Measurements from ENCODE around the gene HOXC11. TPM values are rescaled to one million over a fixed set of nuclear protein-coding genes. Genes with fewer than 3 reads are reported as not detected.

Gene HOXC11
- total and polyA plus RNA-seq, 10 of the 15 experiments (the other 5 are each of a cell fraction or from before 2014, with no cell fraction given): not detected

DNA sequence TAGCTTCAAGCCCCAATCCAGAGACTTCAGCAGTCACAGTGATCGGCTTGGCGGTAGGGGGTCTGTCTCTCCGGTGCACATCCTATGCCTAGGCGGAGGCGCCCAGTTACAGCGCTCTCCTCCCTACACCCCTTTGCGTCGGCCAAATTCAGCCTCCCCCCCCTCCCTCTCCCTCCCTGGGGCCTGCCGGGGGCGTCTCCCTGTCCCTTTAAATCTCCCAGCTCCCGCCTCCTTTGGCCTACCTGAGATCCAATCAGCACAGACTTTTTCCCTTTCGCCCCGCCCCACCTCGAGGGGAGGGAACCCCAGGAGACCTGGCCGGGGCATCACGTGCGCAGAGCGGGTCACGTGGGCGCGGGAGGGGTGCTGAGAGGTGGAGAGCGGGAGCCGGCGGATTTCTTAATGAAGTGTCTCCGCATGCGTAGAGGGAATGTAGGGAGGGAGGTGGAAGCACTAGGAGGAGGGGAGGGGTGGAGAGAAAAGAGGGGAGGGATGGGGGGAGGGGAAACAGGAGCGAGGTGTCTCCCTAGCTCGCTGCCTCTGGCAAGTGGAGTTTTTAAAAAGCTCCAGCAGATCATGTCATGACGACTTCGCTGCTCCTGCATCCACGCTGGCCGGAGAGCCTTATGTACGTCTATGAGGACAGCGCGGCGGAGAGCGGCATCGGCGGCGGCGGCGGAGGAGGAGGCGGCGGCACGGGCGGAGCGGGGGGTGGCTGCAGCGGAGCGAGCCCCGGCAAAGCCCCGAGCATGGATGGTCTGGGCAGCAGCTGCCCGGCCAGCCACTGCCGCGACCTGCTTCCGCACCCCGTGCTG is 34.4 kb upstream of the HOXC11 start, which contains the start of gene HOXC13 (continued):
- TF ChIP-seq, protein P1, sequence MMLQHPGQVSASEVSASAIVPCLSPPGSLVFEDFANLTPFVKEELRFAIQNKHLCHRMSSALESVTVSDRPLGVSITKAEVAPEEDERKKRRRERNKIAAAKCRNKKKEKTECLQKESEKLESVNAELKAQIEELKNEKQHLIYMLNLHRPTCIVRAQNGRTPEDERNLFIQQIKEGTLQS (IDR thresholded peaks at IDR 0.05; ENCODE audit: borderline replicate concordance, extremely low read depth, low read depth, low read length): peak; percentile 76; the same call in 1 of the 2 replicates

DNA sequence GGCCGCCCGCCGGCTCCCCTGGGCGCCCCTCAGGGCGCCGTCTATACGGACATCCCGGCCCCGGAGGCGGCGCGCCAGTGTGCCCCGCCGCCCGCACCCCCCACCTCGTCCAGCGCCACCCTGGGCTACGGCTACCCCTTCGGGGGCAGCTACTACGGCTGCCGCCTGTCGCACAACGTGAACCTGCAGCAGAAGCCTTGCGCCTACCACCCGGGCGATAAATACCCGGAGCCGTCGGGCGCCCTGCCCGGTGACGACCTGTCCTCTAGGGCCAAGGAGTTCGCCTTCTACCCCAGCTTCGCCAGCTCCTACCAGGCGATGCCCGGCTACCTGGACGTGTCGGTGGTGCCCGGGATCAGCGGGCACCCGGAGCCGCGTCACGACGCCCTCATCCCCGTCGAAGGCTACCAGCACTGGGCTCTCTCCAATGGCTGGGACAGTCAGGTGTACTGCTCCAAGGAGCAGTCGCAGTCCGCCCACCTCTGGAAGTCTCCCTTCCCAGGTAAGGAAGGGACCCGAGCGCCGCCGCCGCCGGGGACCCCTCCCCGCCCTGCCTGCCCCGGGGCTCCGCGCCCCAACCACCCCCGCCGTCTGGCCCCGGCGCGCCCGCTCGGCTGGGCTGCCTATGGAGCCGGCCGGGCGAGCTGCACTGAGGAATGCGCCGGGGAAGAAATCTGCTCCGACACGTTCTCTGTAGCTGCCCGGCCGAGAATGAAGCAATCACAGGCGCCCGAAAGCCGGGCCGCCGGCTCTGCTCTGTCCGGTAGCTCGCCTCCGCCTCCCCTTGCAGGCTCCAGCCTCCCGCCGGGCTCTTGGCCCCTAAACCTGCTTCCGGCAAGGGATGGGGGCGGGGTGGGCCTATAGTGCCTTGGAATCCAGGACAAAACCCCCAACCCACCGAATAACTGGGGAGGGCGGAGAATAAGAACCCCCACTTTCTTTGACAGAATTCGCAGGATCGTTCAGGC is 33.5 kb upstream of the HOXC11 start:
- ChIA-PET POLR2A (no interaction called here), RAD21 (ENCODE audit: unreplicated experiment) (no interaction called here)

More for the DNA sequence above, 33.5 kb upstream of the HOXC11 start:
- H3K9ac ChIP-seq (ENCODE audit: control insufficient read depth, insufficient read depth, low read length): no peak overlapping the region
- H4K20me1 ChIP-seq (ENCODE audit: control insufficient read depth, insufficient read depth): no peaks in the 10 kb centered on the region
- no peaks in the 10 kb centered on the region; the same call in 1 of the 3 replicates for H3K9me3 ChIP-seq (replicated peaks; ENCODE audit: control insufficient read depth, insufficient read depth, low read length)
- ATAC-seq (no peak), FAIRE-seq (no peak), DNase-seq (ENCODE audit: low read depth, low spot score) (no peak)
- no TSS peak for BruUV-seq (replicated peaks)
- no peak overlapping the region for H3K4me2 ChIP-seq (ENCODE audit: control insufficient read depth, insufficient read depth)
- TF ChIP-seq, protein P2, sequence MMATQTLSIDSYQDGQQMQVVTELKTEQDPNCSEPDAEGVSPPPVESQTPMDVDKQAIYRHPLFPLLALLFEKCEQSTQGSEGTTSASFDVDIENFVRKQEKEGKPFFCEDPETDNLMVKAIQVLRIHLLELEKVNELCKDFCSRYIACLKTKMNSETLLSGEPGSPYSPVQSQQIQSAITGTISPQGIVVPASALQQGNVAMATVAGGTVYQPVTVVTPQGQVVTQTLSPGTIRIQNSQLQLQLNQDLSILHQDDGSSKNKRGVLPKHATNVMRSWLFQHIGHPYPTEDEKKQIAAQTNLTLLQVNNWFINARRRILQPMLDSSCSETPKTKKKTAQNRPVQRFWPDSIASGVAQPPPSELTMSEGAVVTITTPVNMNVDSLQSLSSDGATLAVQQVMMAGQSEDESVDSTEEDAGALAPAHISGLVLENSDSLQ (IDR thresholded peaks at IDR 0.05): no peak
- no peak for TF ChIP-seq MEF2A (IDR thresholded peaks at IDR 0.05; ENCODE audit: insufficient read depth, low read depth, low read length)
- H3K4me3 ChIP-seq: no peak overlapping the region
- H3K27ac ChIP-seq (ENCODE audit: control insufficient read depth, insufficient read depth): no peak overlapping the region
- H3K4me1 ChIP-seq (ENCODE audit: control insufficient read depth, insufficient read depth, low read length): no peaks in the 10 kb centered on the region
- in situ Hi-C loops (cut with MboI) (no loop called here), intact Hi-C loops (cut with micrococcal nuclease; ENCODE audit: unreplicated experiment) (no loop called here)
- no peaks in the 10 kb centered on the region for H3K36me3 ChIP-seq (ENCODE audit: control insufficient read depth in 2 of 2, insufficient read depth in 2 of 2, low read length in 1 of 2)
- ChIA-PET SMC1A (ENCODE audit: uncharacterized antibody, unreplicated experiment) (no interaction called here), CTCF (interaction anchor here (0.7 kb wide), 1 partner anchor 155 kb away, joined by 3 read pairs; no protein-coding TSS in a partner anchor)
- no peak overlapping the region for H2AFZ ChIP-seq (ENCODE audit: control insufficient read depth, low read depth, low read length)
- H3K79me2 ChIP-seq (ENCODE audit: control insufficient read depth, insufficient read depth, low read length): no peaks in the 10 kb centered on the region
- H3K27me3 ChIP-seq (replicated peaks in 1 of 2; ENCODE audit: control insufficient read depth in 2 of 2, insufficient read depth in 2 of 2, low read length in 1 of 2): peaks cover 13 to 37% of the 10 kb centered on the region in 2 experiments
- WGBS (ENCODE audit: insufficient coverage, insufficient replicate concordance, low lambda C conversion rate, missing lambda C conversion rate): 58% methylated on average over 60 of the region's 91 CpGs

Measured in GM12878 (cell line).